IMR-90 (cell line): ENCODE measurements around the gene CRTAC1. TPM values are rescaled to one million over a fixed set of nuclear protein-coding genes. Genes with fewer than 3 reads are reported as not detected.

Experiments
- ATAC-seq: fragments of 200-7000 bp; cut with Tn5 transposase; 2 replicates; pipeline ENCODE4 v1.9.1; 2020; ENCODE audit warnings: low read depth, mild to moderate bottlenecking, moderate library complexity
- BruUV-seq: library from RNA; stranded (reverse); fragments of 400-500 nt; replicated peaks from 2 replicates; lab custom pipeline; 2021; lab: Mats Ljungman, UMichigan
- CTCF ChIA-PET: fragments of 300-600 bp; formaldehyde crosslinking; extraction: SDS; loops from one replicate; lab custom pipeline; 2021; ENCODE audit warnings: antibody characterized with exemption; lab: Yijun Ruan, JAX
- POLR2A ChIA-PET: fragments of 300-600 bp; sonication (Branson Sonifier 250); formaldehyde crosslinking; loops from one replicate; lab custom pipeline; 2022; ENCODE audit warnings: antibody characterized with exemption; ENCODE audit not compliant: unreplicated experiment; lab: Charles Lee
- DNase-seq: peaks from one replicate; pipeline ENCODE4 v3.0.0; 2013
- H2AFZ ChIP-seq: replicated peaks from 2 replicates; pipeline ENCODE3; 2013; ENCODE audit warnings: low read length, mild to moderate bottlenecking; ENCODE audit not compliant: poor library complexity
- H2AK5ac ChIP-seq: 2 replicates; pipeline ENCODE4 v1.6.1; 2013; ENCODE audit warnings: low read depth, low read length, inconsistent platforms
- H2AK9ac ChIP-seq: replicated peaks from 2 replicates; pipeline ENCODE3; 2013; ENCODE audit warnings: mild to moderate bottlenecking, low read depth, low read length, moderate library complexity; ENCODE audit not compliant: poor library complexity
- H2BK120ac ChIP-seq: 2 replicates; pipeline ENCODE4 v1.6.1; 2013; ENCODE audit warnings: low read depth, low read length, inconsistent platforms
- H2BK15ac ChIP-seq: 3 replicates; pipeline ENCODE4 v1.6.1; 2013; ENCODE audit warnings: low read depth, low read length, inconsistent platforms
- H2BK20ac ChIP-seq: 2 replicates; pipeline ENCODE4 v1.6.1; 2013; ENCODE audit warnings: low read depth, mild to moderate bottlenecking, inconsistent platforms, low read length, moderate library complexity
- H2BK5ac ChIP-seq: 2 replicates; pipeline ENCODE4 v1.6.1; 2013; ENCODE audit warnings: mild to moderate bottlenecking, low read depth, low read length, inconsistent platforms; ENCODE audit not compliant: poor library complexity, severe bottlenecking
- H3K14ac ChIP-seq: replicated peaks from 2 replicates; pipeline ENCODE4 v1.6.1; 2013; ENCODE audit warnings: low read depth, low read length, inconsistent platforms
- H3K18ac ChIP-seq: 2 replicates; pipeline ENCODE4 v1.6.1; 2013; ENCODE audit warnings: low read depth, low read length, control low read depth
- H3K23ac ChIP-seq: 2 replicates; pipeline ENCODE4 v1.6.1; 2013; ENCODE audit warnings: low read depth, low read length, inconsistent platforms
- H3K27ac ChIP-seq: 2 replicates; pipeline ENCODE4 v1.5.1; 2013; ENCODE audit warnings: mild to moderate bottlenecking, control low read depth, low read length; ENCODE audit not compliant: insufficient read depth
- H3K27me3 ChIP-seq: 2 replicates; pipeline ENCODE4 v1.6.1; 2013; ENCODE audit warnings: low read length; ENCODE audit not compliant: control insufficient read depth, insufficient read depth
- H3K36me3 ChIP-seq: 2 replicates; pipeline ENCODE4 v1.6.1; 2013; ENCODE audit warnings: low read length, mixed read lengths; ENCODE audit not compliant: control insufficient read depth, insufficient read depth
- H3K4ac ChIP-seq: 2 replicates; pipeline ENCODE4 v1.6.1; 2013; ENCODE audit warnings: low read depth, low read length, inconsistent platforms
- H3K4me1 ChIP-seq: 2 replicates; pipeline ENCODE4 v1.6.1; 2013; ENCODE audit warnings: low read length, mixed read lengths; ENCODE audit not compliant: control insufficient read depth, insufficient read depth
- H3K4me2 ChIP-seq: 2 replicates; pipeline ENCODE4 v1.6.1; 2013; ENCODE audit warnings: low read depth, mild to moderate bottlenecking, control low read depth, low read length, moderate library complexity
- H3K4me3 ChIP-seq: 2 replicates; pipeline ENCODE4 v1.5.1; 2013; ENCODE audit warnings: low read depth, mild to moderate bottlenecking, control low read depth, low read length, moderate library complexity; ENCODE audit not compliant: insufficient read depth
- H3K56ac ChIP-seq: 2 replicates; pipeline ENCODE4 v1.6.1; 2013; ENCODE audit warnings: low read length, inconsistent platforms; ENCODE audit not compliant: insufficient read depth; ENCODE audit errors: extremely low read depth
- H3K79me1 ChIP-seq, 2 experiments: 2 replicates each; pipeline ENCODE4 v1.6.1; 2013; ENCODE audit warnings: low read length in 2 of 2, inconsistent platforms in 1 of 2, low read depth in 1 of 2
- H3K9ac ChIP-seq: 2 replicates; pipeline ENCODE4 v1.6.1; 2013; ENCODE audit warnings: low read depth, low read length, control low read depth
- H3K9me1 ChIP-seq: 2 replicates; pipeline ENCODE4 v1.6.1; 2013; ENCODE audit warnings: low read length, inconsistent platforms; ENCODE audit not compliant: insufficient read depth
- H3K9me3 ChIP-seq: 2 replicates; pipeline ENCODE4 v1.6.1; 2013; ENCODE audit warnings: low read length; ENCODE audit not compliant: control insufficient read depth, insufficient read depth
- H4K20me1 ChIP-seq: 2 replicates; pipeline ENCODE4 v1.6.1; 2013; ENCODE audit warnings: low read length, inconsistent platforms; ENCODE audit not compliant: insufficient read depth
- H4K5ac ChIP-seq: 2 replicates; pipeline ENCODE4 v1.6.1; 2013; ENCODE audit warnings: mild to moderate bottlenecking, low read depth, low read length, control low read depth
- H4K8ac ChIP-seq, 2 experiments: 2 replicates each; pipeline ENCODE4 v1.6.1; 2013; ENCODE audit warnings: low read depth in 2 of 2, low read length in 2 of 2, control low read depth in 1 of 2, inconsistent platforms in 1 of 2
- H4K91ac ChIP-seq: 2 replicates; pipeline ENCODE4 v1.6.1; 2013; ENCODE audit warnings: low read depth, low read length, inconsistent platforms; ENCODE audit not compliant: insufficient read depth
- BHLHE40 ChIP-seq: fragments of 150-350 bp; IDR thresholded peaks from 2 replicates; pipeline ENCODE4 v1.6.1; 2016; ENCODE audit warnings: mild to moderate bottlenecking, low read depth, low read length
- CEBPB ChIP-seq: IDR thresholded peaks from 2 replicates; pipeline ENCODE4 v1.6.1; 2012; ENCODE audit warnings: low read depth, low read length, improper control_type of control experiment
- CHD1 ChIP-seq: IDR thresholded peaks from 2 replicates; pipeline ENCODE4 v1.6.1; 2012; ENCODE audit warnings: low read depth, low read length, improper control_type of control experiment
- CTCF ChIP-seq: conservative IDR thresholded peaks from 2 replicates; pipeline ENCODE4 v1.5.1; 2012; ENCODE audit warnings: mild to moderate bottlenecking, low read depth, low read length, improper control_type of control experiment
- ELK1 ChIP-seq: fragments of 150-350 bp; IDR thresholded peaks from 2 replicates; pipeline ENCODE4 v1.6.1; 2016; ENCODE audit warnings: low read depth, mild to moderate bottlenecking, low read length, moderate library complexity, borderline replicate concordance
- FOS ChIP-seq: fragments of 150-350 bp; IDR thresholded peaks from 2 replicates; pipeline ENCODE4 v1.6.1; 2016; ENCODE audit warnings: low read depth, low read length
- MAFK ChIP-seq: IDR thresholded peaks from 2 replicates; pipeline ENCODE4 v1.6.1; 2012; ENCODE audit warnings: low read depth, low read length, improper control_type of control experiment
- MAZ ChIP-seq: IDR thresholded peaks from 2 replicates; pipeline ENCODE4 v1.6.1; 2012; ENCODE audit warnings: low read depth, mild to moderate bottlenecking, low read length, improper control_type of control experiment, moderate library complexity, borderline replicate concordance
- MXI1 ChIP-seq: IDR thresholded peaks from 2 replicates; pipeline ENCODE4 v1.6.1; 2012; ENCODE audit warnings: low read depth, mild to moderate bottlenecking, low read length, moderate library complexity, borderline replicate concordance
- NFE2L2 ChIP-seq: fragments of 150-350 bp; IDR thresholded peaks from 2 replicates; pipeline ENCODE4 v1.6.1; 2016; ENCODE audit warnings: low read depth, mild to moderate bottlenecking, low read length
- POLR2A ChIP-seq: IDR thresholded peaks from 2 replicates; pipeline ENCODE4 v1.6.1; 2012; ENCODE audit warnings: mild to moderate bottlenecking, low read depth, low read length
- RAD21 ChIP-seq: IDR thresholded peaks from 2 replicates; pipeline ENCODE4 v1.6.1; 2012; ENCODE audit warnings: low read length, improper control_type of control experiment
- RCOR1 ChIP-seq: IDR thresholded peaks from 2 replicates; pipeline ENCODE4 v1.6.1; 2012; ENCODE audit warnings: mild to moderate bottlenecking, low read length, improper control_type of control experiment; ENCODE audit not compliant: insufficient replicate concordance
- RFX5 ChIP-seq: IDR thresholded peaks from 2 replicates; pipeline ENCODE4 v1.8.0; 2012; ENCODE audit warnings: low read depth, mild to moderate bottlenecking, low read length, moderate library complexity
- SMC3 ChIP-seq: fragments of 150-350 bp; IDR thresholded peaks from 2 replicates; pipeline ENCODE4 v1.6.1; 2016; ENCODE audit warnings: low read depth, mild to moderate bottlenecking, antibody characterized with exemption, low read length, moderate library complexity
- USF2 ChIP-seq: fragments of 150-350 bp; IDR thresholded peaks from 2 replicates; pipeline ENCODE4 v1.6.1; 2017; ENCODE audit warnings: mild to moderate bottlenecking, antibody characterized with exemption, low read length, low read depth
- WGBS, 2 experiments: methylation state at CpG; one replicate each; pipeline versions ENCODE4 v1.1.5 to v1.1.7; 2013; ENCODE audit warnings: missing lambda C conversion rate in 2 of 2; ENCODE audit not compliant: insufficient read length in 1 of 2; ENCODE audit errors: extremely low coverage in 2 of 2; 5-methylcytosine and 5-hydroxymethylcytosine counted together
- dilution Hi-C: fragments of 300-500 bp; cut with HindIII; formaldehyde crosslinking; loops from one replicate; pipeline ENCODE4 v1.14.3; 2018; ENCODE audit warnings: low sequenced_read_pairs; ENCODE audit not compliant: unreplicated experiment
- in situ Hi-C: fragments of 300-500 bp; cut with MboI; formaldehyde crosslinking; loops from 3 replicates; pipeline ENCODE4 v1.14.3; 2019; ENCODE audit warnings: low sequenced_read_pairs, inconsistent platforms, mixed read lengths
- intact Hi-C: fragments of 100-400 bp; cut with micrococcal nuclease; formaldehyde crosslinking; loops from 2 replicates; pipeline ENCODE4 v1.10.0; 2022
- polyA plus RNA-seq, 3 experiments: library from polyadenylated mRNA; depleted of rRNA; stranded (reverse); fragments of >200 nt; gene quantifications; 2 replicates each; pipeline ENCODE4 v1.2.3, GENCODE V29; 2012; ENCODE audit warnings: low replicate concordance in 1 of 3
- total RNA-seq: library from RNA; depleted of rRNA; stranded (reverse); fragments of >200 nt; gene quantifications from 2 replicates; pipeline ENCODE4 v1.2.3, GENCODE V29; 2012

Gene CRTAC1
- total and polyA plus RNA-seq, 2 of the 4 experiments (the other 2 are of a cell fraction) = not detected

GRCh38 chr10:97883092-97883485 is 147.3 kb downstream of the CRTAC1 start:
- intact Hi-C loops (no loop called here), dilution Hi-C loops (no loop called here), in situ Hi-C loops (no loop called here)
- H3K4me3 ChIP-seq = no peak overlapping the region
- H3K27ac ChIP-seq = no peak overlapping the region
- no peak overlapping the region for H2BK120ac ChIP-seq
- H2AFZ ChIP-seq = peak overlapping the region; percentile 33
- H2BK20ac ChIP-seq = no peak overlapping the region
- H3K27me3 ChIP-seq = peaks cover 3% of the 10 kb centered on the region; the same call in 1 of the 2 replicates
- no peaks in the 10 kb centered on the region for H3K36me3 ChIP-seq
- ATAC-seq (no peak), DNase-seq (no peak)
- no peak overlapping the region for H2BK15ac ChIP-seq
- H3K9ac ChIP-seq = no peak overlapping the region
- BruUV-seq = no TSS peak
- no peak overlapping the region for H2BK5ac ChIP-seq
- ChIA-PET CTCF (no interaction called here), POLR2A (no interaction called here)
- H3K79me1 ChIP-seq = no peaks in the 10 kb centered on the region
- H3K4me1 ChIP-seq = no peaks in the 10 kb centered on the region
- no peak overlapping the region for H3K18ac ChIP-seq
- H4K8ac ChIP-seq = no peak overlapping the region
- H2AK9ac ChIP-seq = no peak overlapping the region
- no peak overlapping the region for H4K5ac ChIP-seq
- TF ChIP-seq CHD1 (no peak), FOS (no peak), CTCF (no peak), SMC3 (no peak), CEBPB (no peak), BHLHE40 (no peak), USF2 (no peak), MAZ (no peak), RCOR1 (no peak), POLR2A (no peak), ELK1 (no peak), RFX5 (no peak), RAD21 (no peak), MAFK (no peak), NFE2L2 (no peak), MXI1 (no peak)
- no peak overlapping the region for H3K14ac ChIP-seq
- H3K4ac ChIP-seq = no peak overlapping the region
- H3K9me3 ChIP-seq = no peaks in the 10 kb centered on the region
- no peak overlapping the region for H3K4me2 ChIP-seq
- no peak overlapping the region for H4K91ac ChIP-seq
- 33% methylated on average over 1 of the region's 3 CpGs; no CpG with 5 or more reads in 1 of the 2 experiments for WGBS, 2 experiments
- H2AK5ac ChIP-seq = no peak overlapping the region
- no peaks in the 10 kb centered on the region for H3K9me1 ChIP-seq
- H3K56ac ChIP-seq = no peak overlapping the region
- no peak overlapping the region for H3K23ac ChIP-seq
- no peaks in the 10 kb centered on the region for H4K20me1 ChIP-seq
